Measurements from ENCODE around the gene ODAD3. TPM values are rescaled to one million over a fixed set of nuclear protein-coding genes. Genes with fewer than 3 reads are reported as not detected.

ODAD3 gene
- total RNA-seq, 6 experiments from 2014 or later: 0.21 to 0.73 (median 0.54) TPM

- ATAC-seq (no peak), DNase-seq (no peak)
- Histone ChIP-seq H3K27ac (no peak overlapping the region), H3K36me3 (no peaks in the 10 kb centered on the region), H3K4me1 (peaks cover 0 to 10% (median 4%) of the 10 kb centered on the region in 4 donors), H3K27me3 (no peaks in the 10 kb centered on the region), H3K4me3 (no peak overlapping the region), H3K9me3 (no peaks in the 10 kb centered on the region)
- no peak for TF ChIP-seq POLR2A (IDR thresholded peaks at IDR 0.05)
- TF ChIP-seq, protein P1, sequence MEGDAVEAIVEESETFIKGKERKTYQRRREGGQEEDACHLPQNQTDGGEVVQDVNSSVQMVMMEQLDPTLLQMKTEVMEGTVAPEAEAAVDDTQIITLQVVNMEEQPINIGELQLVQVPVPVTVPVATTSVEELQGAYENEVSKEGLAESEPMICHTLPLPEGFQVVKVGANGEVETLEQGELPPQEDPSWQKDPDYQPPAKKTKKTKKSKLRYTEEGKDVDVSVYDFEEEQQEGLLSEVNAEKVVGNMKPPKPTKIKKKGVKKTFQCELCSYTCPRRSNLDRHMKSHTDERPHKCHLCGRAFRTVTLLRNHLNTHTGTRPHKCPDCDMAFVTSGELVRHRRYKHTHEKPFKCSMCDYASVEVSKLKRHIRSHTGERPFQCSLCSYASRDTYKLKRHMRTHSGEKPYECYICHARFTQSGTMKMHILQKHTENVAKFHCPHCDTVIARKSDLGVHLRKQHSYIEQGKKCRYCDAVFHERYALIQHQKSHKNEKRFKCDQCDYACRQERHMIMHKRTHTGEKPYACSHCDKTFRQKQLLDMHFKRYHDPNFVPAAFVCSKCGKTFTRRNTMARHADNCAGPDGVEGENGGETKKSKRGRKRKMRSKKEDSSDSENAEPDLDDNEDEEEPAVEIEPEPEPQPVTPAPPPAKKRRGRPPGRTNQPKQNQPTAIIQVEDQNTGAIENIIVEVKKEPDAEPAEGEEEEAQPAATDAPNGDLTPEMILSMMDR (IDR thresholded peaks at IDR 0.05): no peak
- intact Hi-C loops (cut with DNase I): no loop called here
- WGBS (ENCODE audit: insufficient coverage, low coverage, low lambda C conversion rate, missing lambda C conversion rate): 90% methylated on average over 2 of the region's 2 CpGs
Observed at GRCh38 chr19:11370744-11371143, 64.2 kb downstream of the ODAD3 start.

Small RNA genes within 50 kb of the gene (small RNA-seq; reads per million reads assigned to genes)
- 0 reads per million in 2 experiments for gene RF00019

Other genes starting within 250 kb of the ODAD3 start
- gene KANK2, start 237.6 kb downstream of the ODAD3 start, total RNA-seq: 10 to 100 TPM; 36.3 to 65.4 (median 50.4) TPM
- gene ANGPTL8, start 195.5 kb downstream of the ODAD3 start, total RNA-seq: 100 to 1,000 TPM in 4 of 6 experiments, 10 to 100 TPM in 2; 56.7 to 287 (median 140) TPM
- 10 to 100 TPM; 19.9 to 45.9 (median 30.4) TPM for gene DOCK6, start 172.6 kb downstream of the ODAD3 start, total RNA-seq
- gene TSPAN16, start 139.0 kb downstream of the ODAD3 start, total RNA-seq: not detected
- 1 to 10 TPM; 2.7 to 4.5 (median 4.0) TPM for gene RAB3D, start 95.5 kb downstream of the ODAD3 start, total RNA-seq
- gene TMEM205, start 88.9 kb downstream of the ODAD3 start, total RNA-seq: 100 to 1,000 TPM; 138 to 605 (median 165) TPM
- 10 to 100 TPM in 5 of 6 experiments, 1 to 10 TPM in 1; 8.4 to 27.9 (median 23.4) TPM for gene CCDC159, start 88.6 kb downstream of the ODAD3 start, total RNA-seq
- 10 to 100 TPM in 3 of 6 experiments, 1 to 10 TPM in 3; 6.7 to 17.5 (median 10.2) TPM for gene PLPPR2, start 79.7 kb downstream of the ODAD3 start, total RNA-seq
- 1 to 10 TPM; 1.4 to 2.7 (median 2.3) TPM for gene SWSAP1, start 60.5 kb downstream of the ODAD3 start, total RNA-seq
- gene EPOR, start 50.8 kb downstream of the ODAD3 start, total RNA-seq: 1 to 10 TPM; 4.9 to 8.7 (median 7.1) TPM
- 10 to 100 TPM in 5 of 6 experiments, 1 to 10 TPM in 1; 6.7 to 26.6 (median 19.7) TPM for gene RGL3, start 15.8 kb downstream of the ODAD3 start, total RNA-seq
- 100 to 1,000 TPM; 114 to 206 (median 192) TPM for gene PRKCSH, start 514 bp upstream of the ODAD3 start, total RNA-seq
- gene ELAVL3, start 45.9 kb upstream of the ODAD3 start, total RNA-seq: not detected
- gene ZNF653, start 70.7 kb upstream of the ODAD3 start, total RNA-seq: 1 to 10 TPM; 2.7 to 7.0 (median 3.9) TPM
- 10 to 100 TPM; 25.0 to 45.5 (median 37.7) TPM for gene ECSIT, start 94.0 kb upstream of the ODAD3 start, total RNA-seq
- 1 to 10 TPM in 4 of 6 experiments, under 1 TPM in 2; 0.71 to 8.5 (median 1.0) TPM for gene CNN1, start 103.7 kb upstream of the ODAD3 start, total RNA-seq
- gene ELOF1, start 124.1 kb upstream of the ODAD3 start, total RNA-seq: 10 to 100 TPM; 21.9 to 33.5 (median 24.9) TPM
- gene ACP5, start 142.5 kb upstream of the ODAD3 start, total RNA-seq: 10 to 100 TPM; 10.4 to 28.5 (median 21.5) TPM
- 1 to 10 TPM; 2.7 to 5.4 (median 4.6) TPM for gene ZNF627, start 162.4 kb upstream of the ODAD3 start, total RNA-seq

Data from right lobe of liver (tissue), 6 donors.